GM12874 (cell line): Measurements from ENCODE around the gene TXLNG.

ENCODE experiments used
- TF ChIP-seq, protein P1 (sequence below): IDR thresholded peaks from 2 replicates; pipeline ENCODE4 v1.5.1; 2011; ENCODE audit warnings: low read depth, mild to moderate bottlenecking, control low read depth, low read length, moderate library complexity; ENCODE audit not compliant: insufficient read depth

TXLNG gene

DNA sequence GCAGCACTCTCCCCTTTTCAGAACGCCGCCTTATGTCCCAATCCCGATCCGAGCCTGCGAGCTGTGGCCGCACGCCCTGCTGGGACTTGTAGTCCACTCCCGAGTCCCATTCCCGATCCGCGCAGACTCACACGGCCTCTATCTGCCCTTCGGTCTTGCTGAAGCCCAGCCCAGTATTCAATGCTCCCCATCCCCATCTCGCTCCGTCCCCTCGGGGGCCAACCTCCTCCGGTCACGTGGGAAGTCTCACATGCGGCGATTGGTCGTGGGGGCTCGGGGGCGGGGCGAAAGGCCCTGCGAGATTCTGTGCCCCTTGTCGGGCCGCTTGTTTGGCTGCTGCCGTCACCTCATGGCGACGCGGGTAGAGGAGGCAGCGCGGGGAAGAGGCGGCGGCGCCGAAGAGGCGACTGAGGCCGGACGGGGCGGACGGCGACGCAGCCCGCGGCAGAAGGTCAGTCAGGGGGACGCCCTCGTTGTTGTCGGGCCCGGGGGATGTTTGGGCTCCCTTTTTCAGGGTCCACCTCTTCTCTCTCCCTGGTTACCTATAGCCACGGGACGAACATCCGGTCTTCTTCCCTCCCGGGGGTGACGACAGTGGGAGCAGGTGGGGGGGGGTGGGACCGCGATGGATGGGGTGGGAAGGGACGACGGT, at the start of gene TXLNG:
Gene TXLNG (plus strand): TSS at position 328 of the 652 bp plus-strand sequence. CDS start 22 bp downstream, at position 350.
- TF ChIP-seq, protein P1, sequence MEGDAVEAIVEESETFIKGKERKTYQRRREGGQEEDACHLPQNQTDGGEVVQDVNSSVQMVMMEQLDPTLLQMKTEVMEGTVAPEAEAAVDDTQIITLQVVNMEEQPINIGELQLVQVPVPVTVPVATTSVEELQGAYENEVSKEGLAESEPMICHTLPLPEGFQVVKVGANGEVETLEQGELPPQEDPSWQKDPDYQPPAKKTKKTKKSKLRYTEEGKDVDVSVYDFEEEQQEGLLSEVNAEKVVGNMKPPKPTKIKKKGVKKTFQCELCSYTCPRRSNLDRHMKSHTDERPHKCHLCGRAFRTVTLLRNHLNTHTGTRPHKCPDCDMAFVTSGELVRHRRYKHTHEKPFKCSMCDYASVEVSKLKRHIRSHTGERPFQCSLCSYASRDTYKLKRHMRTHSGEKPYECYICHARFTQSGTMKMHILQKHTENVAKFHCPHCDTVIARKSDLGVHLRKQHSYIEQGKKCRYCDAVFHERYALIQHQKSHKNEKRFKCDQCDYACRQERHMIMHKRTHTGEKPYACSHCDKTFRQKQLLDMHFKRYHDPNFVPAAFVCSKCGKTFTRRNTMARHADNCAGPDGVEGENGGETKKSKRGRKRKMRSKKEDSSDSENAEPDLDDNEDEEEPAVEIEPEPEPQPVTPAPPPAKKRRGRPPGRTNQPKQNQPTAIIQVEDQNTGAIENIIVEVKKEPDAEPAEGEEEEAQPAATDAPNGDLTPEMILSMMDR, result no peak

DNA sequence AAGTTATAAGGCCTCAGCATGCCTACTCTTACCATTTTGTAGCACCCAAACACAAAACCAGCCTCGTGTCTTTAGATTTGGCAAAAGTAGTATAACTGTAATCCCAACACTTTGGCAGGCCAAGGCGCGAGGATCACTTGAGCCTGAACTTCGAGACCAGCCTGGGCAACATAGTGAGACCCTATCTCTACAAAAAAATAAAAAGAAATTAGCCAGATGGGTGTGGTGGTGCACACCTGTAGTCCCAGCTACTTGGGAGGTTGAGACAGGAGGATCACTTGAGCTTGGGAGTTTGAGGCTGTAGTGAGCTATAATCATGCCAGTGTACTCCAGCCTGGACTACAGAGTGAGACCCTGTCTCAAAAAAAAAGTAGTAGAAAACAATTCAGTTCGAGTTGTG, 49.2 kb upstream of the TXLNG start:
- TF ChIP-seq, protein P1, result no peak

DNA sequence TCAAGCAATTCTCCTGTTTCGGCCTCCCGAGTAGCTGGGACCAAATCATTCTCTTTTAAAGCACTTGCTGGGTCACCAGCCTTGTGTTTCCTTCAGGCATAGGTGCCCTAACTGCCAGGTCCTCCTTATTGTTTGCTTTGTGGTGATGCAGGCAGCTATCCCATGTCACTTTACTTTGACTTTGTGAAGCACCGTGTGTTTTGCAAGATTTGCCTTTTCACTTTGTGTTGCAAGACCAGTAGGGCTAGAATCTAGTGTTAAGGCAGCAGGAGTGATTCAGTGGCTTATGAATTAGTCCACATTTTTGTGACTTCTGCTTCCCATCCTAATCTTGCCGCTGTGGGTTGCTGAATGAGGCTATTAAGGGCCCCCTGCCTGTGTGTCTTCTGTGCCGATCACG, 46.7 kb upstream of the TXLNG start:
- TF ChIP-seq, protein P1, result no peak

DNA sequence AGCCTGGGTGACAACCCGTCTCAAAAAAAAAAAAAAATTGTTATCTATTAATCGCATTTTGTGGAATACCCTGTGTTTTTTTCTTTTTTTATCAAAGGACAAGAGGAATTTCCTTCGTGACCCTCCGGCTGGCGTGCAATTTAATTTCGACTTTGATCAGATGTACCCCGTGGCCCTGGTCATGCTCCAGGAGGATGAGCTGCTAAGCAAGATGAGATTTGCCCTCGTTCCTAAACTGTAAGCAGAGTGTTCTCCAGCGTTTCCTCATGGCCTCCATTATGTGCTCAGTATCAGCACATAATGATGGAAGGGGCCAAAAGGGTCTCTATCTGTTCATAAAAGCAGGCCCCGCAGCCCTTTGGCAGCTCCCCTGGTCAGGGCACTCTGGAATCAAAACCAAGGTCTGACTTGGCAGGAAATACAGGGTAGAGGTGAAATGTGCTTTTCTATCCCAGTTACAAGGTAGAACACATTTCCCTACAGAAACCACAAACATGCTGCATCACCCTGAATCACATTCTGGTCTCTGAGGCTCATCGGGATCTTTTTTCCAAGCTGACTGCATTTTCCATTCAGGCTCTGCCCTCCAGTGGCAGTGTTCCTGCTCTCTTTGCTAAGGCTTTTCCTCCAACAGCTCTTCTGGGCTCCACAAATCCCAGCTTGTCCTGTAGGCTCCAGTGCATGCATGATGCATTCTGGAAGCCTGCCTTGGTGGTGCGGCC, 42.5 kb upstream of the TXLNG start:
- TF ChIP-seq, protein P1, result no peak

DNA sequence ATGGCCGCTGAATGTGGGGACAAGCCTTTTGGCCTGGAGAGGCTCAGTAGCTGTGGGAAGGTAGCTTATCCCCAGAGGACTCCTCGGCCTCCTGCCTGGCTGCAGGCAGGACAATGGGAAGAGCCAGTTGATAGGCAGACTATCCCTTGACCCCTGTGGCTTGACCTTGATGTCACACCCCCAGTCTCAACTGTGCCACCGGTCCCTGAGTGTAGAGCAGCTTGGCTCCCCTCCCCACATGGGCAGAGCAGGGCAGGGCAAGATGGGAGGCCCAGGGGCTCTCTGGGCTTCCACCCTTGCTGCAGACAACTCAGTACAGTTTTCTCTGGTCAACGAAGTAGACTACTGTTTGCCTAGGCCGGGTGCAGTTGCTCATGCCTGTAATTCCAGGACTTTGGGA, 41.2 kb upstream of the TXLNG start:
- TF ChIP-seq, protein P1, result no peak

DNA sequence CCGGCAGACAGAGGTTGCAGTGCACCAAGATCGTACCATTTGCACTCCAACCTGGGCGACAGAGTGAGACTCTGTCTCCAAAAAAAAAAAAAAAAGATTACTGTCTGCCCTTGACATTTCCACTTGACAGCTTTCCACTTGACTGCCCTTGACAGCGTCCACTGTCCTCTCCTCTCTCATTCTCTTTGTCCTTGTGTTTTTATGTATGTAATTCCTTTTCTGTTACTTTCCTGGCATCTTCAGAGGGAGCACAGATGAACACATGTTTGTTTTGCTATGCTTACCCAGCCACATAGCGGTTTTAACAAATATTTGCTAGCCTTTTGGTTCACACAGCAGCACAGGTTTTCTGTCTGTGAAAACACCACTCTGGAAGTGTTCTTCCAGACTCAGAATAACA, 40.6 kb upstream of the TXLNG start:
- TF ChIP-seq, protein P1, result no peak

DNA sequence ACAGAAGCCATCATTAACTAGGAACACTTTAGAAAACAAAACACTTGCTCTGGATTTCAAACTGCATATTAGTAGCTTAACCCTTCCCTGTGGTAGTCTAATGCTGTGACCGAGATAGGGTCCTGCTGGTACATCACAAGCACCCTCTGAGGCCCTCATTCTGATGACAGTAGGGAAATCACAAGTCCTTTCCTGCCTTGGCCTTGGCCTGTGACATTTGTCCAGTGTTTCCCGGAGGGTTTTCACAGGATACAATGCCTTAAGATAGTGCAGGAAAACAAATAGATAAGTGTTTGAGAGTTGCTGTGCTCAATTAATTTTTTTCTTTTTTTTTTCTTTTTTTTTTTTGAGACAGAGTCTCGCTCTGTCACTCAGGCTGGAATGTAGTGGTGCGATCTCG, 37.8 kb upstream of the TXLNG start:
- TF ChIP-seq, protein P1, result no peak
